Gastroesophageal sphincter (tissue), 4 donors: Measurements from ENCODE around the gene FAM78A. TPM values are rescaled to one million over a fixed set of nuclear protein-coding genes. Genes with fewer than 3 reads are reported as not detected.
"Not testable (repeated sequence)": the region's sequence is repeated elsewhere in the genome, so short reads cannot be mapped to it uniquely, and the experiment has no call there.

Experiments used
- ATAC-seq: fragments of 150-250 bp; one replicate; pipeline ENCODE4 v1.9.1; 2016; ENCODE audit warnings: mild to moderate bottlenecking, moderate library complexity
- H3K27ac ChIP-seq, 4 donors: fragments of 200-600 bp; sonication (generic) in 3 of 4; 1 replicate in 3 of 4; 2 replicates in 1 of 4; pipeline ENCODE4 v1.5.1; 2016 to 2019
- H3K27me3 ChIP-seq: fragments of 200-600 bp; sonication (generic); one replicate; pipeline ENCODE4 v1.5.1; 2019
- H3K36me3 ChIP-seq, 2 donors: fragments of 200-600 bp; sonication (generic); one replicate each; pipeline ENCODE4 v1.5.1; 2019; ENCODE audit warnings: control low read depth in 1 of 2
- H3K4me1 ChIP-seq, 3 donors: fragments of 200-600 bp; sonication (generic); 1 replicate in 2 of 3; 2 replicates in 1 of 3; pipeline ENCODE4 v1.5.1; 2016 to 2019; ENCODE audit warnings: control low read depth in 2 of 3
- H3K4me3 ChIP-seq, 2 donors: fragments of 200-600 bp; sonication (generic); one replicate each; pipeline ENCODE4 v1.5.1; 2019; ENCODE audit warnings: mild to moderate bottlenecking in 1 of 2, moderate library complexity in 1 of 2
- H3K9me3 ChIP-seq, 3 donors: fragments of 200-600 bp; sonication (generic); one replicate each; pipeline ENCODE4 v1.5.1; 2017 to 2019; ENCODE audit warnings: control low read depth in 2 of 3
- EP300 ChIP-seq: sonication (generic); formaldehyde crosslinking; IDR thresholded peaks from one replicate; pipeline ENCODE4 v1.6.1; 2017; ENCODE audit warnings: antibody characterized with exemption, mild to moderate bottlenecking
- POLR2A ChIP-seq, 2 donors: fragments of 450-650 bp; IDR thresholded peaks; one replicate each; pipeline ENCODE4 v1.6.1; 2017; ENCODE audit warnings: antibody characterized with exemption in 2 of 2, mild to moderate bottlenecking in 2 of 2, moderate library complexity in 1 of 2
- POLR2AphosphoS5 ChIP-seq: sonication (generic); formaldehyde crosslinking; IDR thresholded peaks from one replicate; pipeline ENCODE4 v1.6.1; 2017; ENCODE audit warnings: antibody characterized with exemption
- WGBS, 2 donors: methylation state at CpG; one replicate each; pipeline ENCODE4 v1.1.5; 2018; ENCODE audit warnings: low coverage in 1 of 2; 5-methylcytosine and 5-hydroxymethylcytosine counted together
- total RNA-seq, 4 donors: library from RNA; depleted of rRNA; stranded (reverse); fragments of >200 nt; gene quantifications; one replicate each; pipeline ENCODE4 v1.1.0, GENCODE V29; 2016
- TF ChIP-seq, protein P1 (sequence below), 4 experiments: fragments of 200-600 bp in 2 of 4; fragments of 450-650 bp in 2 of 4; sonication (generic) in 1 of 4; IDR thresholded peaks; one replicate each; pipeline ENCODE4 v1.5.1; 2017 to 2019; ENCODE audit warnings: antibody characterized with exemption in 4 of 4, mild to moderate bottlenecking in 2 of 4, moderate library complexity in 2 of 4

The FAM78A gene
- total RNA-seq, 4 donors from 2014 or later = 0.78 to 5.4 (median 2.9) TPM

DNA sequence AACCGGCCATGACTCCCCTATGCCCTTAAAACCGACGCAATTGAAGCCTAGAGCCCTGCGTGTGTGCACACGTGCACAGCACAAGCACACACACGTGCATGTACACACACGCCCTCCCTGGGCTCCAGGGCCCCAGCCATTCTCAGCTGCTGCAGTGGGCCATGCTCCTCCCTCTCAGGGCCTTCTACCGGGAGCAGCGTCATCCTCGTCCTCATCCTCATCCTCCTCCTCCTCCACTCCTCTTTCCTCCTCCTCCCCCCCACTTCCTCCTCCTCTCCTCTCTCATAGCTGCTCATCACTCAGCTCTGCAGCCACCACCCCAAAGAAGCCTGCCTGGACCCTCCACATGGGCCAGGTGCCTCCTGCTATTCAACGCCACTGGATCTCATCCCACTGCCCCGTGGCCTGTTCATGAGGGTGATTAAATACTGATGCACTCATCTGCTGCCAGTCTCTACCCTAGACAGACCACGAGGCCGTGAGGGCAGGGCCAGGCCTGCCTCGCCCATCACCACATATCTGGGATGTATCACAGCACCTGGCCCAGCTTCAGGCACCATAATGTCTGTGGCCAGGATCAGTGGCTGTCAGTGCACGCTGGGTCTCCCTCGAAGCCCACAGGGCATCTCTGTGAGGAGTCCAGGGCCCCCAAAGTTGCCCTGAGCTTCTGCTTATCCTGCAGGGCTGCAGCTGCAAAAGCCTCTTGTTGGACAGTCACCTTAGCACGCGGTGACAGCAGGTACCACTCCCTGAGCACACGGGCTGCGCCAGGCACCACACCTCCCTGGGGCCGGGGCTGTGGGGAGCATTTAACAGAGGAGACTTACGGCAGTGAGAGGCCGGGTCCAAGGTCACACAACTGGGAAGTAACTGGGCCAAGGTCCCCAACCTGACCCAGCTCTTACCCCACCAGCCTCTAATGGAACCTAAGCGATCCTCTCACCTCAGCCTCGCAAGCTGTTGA, 9.8 kb downstream of the FAM78A start:
- H3K4me1 ChIP-seq = peaks cover 0 to 9% (median 0%) of the 10 kb centered on the region in 3 donors
- ATAC-seq = no peak
- 70 to 80% methylated on average over 8 to 11 of the region's 26 CpGs for WGBS, 2 donors

DNA sequence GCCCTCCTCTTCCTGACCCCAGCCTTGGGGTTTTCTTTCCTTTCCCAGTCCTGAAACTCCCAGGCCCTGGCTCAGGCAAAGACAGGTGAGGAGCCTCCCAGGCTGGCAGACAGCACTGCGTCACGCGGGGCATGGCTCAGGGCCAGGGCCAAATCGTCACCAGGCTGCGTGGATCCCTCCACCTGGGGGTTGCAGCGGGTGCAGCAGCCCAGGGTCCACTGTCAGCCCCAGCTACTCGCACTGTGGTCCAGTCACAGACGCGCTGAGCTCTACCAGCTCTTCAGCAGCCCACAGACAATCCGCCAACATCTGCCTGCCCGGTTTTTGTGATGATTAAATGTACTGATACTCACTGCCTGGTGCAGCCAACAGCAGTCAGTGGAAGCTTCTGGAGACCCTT, 12.1 kb downstream of the FAM78A start:
- ATAC-seq = no peak
- WGBS, 2 donors = 97% methylated on average over 5 of the region's 11 CpGs; no CpG with 5 or more reads in 1 of the 2 donors
- H3K4me1 ChIP-seq = peaks cover 0 to 6% (median 0%) of the 10 kb centered on the region in 3 donors

More for the DNA sequence above, 9.8 kb downstream of the FAM78A start:
- Histone ChIP-seq H3K27ac (no peak overlapping the region), H3K4me3 (no peak overlapping the region), H3K9me3 (no peaks in the 10 kb centered on the region), H3K36me3 (peaks cover 0 to 3% of the 10 kb centered on the region in 2 donors), H3K27me3 (no peaks in the 10 kb centered on the region)
- TF ChIP-seq POLR2AphosphoS5 (no peak), POLR2A (IDR thresholded peaks at IDR 0.05) (no peak), EP300 (no peak)
- TF ChIP-seq, protein P1, sequence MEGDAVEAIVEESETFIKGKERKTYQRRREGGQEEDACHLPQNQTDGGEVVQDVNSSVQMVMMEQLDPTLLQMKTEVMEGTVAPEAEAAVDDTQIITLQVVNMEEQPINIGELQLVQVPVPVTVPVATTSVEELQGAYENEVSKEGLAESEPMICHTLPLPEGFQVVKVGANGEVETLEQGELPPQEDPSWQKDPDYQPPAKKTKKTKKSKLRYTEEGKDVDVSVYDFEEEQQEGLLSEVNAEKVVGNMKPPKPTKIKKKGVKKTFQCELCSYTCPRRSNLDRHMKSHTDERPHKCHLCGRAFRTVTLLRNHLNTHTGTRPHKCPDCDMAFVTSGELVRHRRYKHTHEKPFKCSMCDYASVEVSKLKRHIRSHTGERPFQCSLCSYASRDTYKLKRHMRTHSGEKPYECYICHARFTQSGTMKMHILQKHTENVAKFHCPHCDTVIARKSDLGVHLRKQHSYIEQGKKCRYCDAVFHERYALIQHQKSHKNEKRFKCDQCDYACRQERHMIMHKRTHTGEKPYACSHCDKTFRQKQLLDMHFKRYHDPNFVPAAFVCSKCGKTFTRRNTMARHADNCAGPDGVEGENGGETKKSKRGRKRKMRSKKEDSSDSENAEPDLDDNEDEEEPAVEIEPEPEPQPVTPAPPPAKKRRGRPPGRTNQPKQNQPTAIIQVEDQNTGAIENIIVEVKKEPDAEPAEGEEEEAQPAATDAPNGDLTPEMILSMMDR (IDR thresholded peaks at IDR 0.05) = no peak

DNA sequence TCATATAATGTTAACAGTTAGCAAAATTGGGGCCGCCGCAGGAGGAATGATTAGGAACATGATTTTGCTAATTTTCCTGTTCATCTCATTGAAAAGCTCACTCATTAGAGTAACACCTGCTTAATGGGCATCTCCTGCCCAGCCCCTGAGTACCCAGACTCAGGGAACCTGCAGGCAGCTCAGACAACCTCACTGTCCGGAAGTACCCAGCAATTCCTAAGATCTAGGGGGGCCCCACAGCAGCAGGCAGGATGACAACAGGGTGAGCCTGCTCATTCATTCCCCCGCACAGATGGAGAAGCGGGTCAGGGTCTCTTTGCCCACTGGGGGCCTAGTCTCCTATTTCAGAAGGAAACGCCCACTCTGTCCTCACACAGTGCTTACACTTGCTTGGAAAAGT, 12.6 kb downstream of the FAM78A start:
- H3K27me3 ChIP-seq = no peaks in the 10 kb centered on the region
- H3K4me1 ChIP-seq = peaks cover 0 to 6% (median 0%) of the 10 kb centered on the region in 3 donors
- H3K36me3 ChIP-seq = peaks cover 0 to 26% of the 10 kb centered on the region in 2 donors
- no peak overlapping the region for H3K4me3 ChIP-seq
- no peaks in the 10 kb centered on the region for H3K9me3 ChIP-seq
- ATAC-seq = no peak
- no peak for TF ChIP-seq POLR2AphosphoS5
- TF ChIP-seq, protein P1 (IDR thresholded peaks at IDR 0.05) = no peak
- no peak for TF ChIP-seq POLR2A (IDR thresholded peaks at IDR 0.05)
- no peak for TF ChIP-seq EP300
- WGBS, 2 donors = 86 to 96% methylated on average over 2 of the region's 6 CpGs
- no peak overlapping the region for H3K27ac ChIP-seq

More for the DNA sequence above, 12.1 kb downstream of the FAM78A start:
- H3K4me3 ChIP-seq = no peak overlapping the region
- H3K36me3 ChIP-seq = peaks cover 0 to 26% of the 10 kb centered on the region in 2 donors
- TF ChIP-seq, protein P1 (IDR thresholded peaks at IDR 0.05) = no peak
- TF ChIP-seq POLR2A (IDR thresholded peaks at IDR 0.05) (no peak), EP300 (no peak), POLR2AphosphoS5 (no peak)
- no peaks in the 10 kb centered on the region for H3K27me3 ChIP-seq
- H3K27ac ChIP-seq = no peak overlapping the region
- no peaks in the 10 kb centered on the region for H3K9me3 ChIP-seq

DNA sequence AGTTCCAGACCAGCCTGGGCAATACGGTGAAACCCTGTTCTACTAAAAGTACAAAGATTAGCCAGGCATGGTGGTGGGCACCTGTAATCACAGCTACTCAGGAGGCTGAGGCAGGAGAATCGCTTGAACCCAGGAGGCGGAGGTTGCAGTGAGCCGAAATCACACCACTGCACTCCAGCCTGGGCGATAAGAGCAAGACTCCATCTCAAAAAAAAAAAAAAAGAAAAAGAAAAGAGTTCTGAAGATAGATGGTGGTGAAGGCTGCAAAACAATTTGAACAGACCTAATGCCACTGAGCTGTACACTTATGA, 13.3 kb downstream of the FAM78A start:
- not testable (repeated sequence) for H3K9me3 ChIP-seq, H3K4me1 ChIP-seq, H3K27ac ChIP-seq, ATAC-seq, H3K4me3 ChIP-seq, H3K27me3 ChIP-seq
- WGBS, 2 donors = 86 to 89% methylated on average over 1 to 4 of the region's 5 CpGs
- peaks cover 0 to 26% of the 10 kb centered on the region in 2 donors for H3K36me3 ChIP-seq

DNA sequence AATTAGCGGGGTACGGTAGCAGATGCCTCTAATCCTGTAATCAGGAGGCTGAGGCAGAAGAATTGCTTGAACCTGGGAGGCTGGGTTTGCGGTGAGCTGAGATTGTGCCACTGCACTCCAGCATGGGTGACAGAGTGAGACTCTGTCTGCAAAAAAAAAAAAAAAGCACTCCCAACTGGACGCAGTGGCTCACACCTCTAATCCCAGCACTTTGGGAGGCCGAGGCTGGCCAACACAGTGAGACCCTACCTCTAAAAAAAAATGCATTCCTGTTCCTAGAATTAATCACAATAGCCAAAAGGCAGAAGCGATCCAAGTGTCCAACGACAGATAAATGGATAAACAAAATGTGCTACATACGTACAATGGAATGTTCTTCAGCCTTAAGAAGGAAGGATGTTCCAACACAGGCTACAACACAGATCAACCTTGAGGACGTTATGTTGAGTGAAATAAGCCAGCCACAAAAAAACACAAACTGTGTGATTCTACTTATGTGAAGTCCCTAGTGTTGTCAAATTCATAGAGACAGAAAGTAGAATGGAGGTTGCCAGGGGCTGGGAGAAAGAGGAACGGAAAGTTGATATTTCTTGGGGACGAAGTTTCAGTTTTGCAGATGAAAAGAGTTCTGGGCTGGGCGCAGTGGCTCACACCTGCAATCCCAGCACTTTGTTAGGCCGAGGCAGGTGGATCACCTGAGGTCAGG, 13.8 kb downstream of the FAM78A start:
- no peak for ATAC-seq
- WGBS, 2 donors = 61 to 74% methylated on average over 12 to 13 of the region's 13 CpGs
- Histone ChIP-seq H3K36me3 (peaks cover 0 to 26% of the 10 kb centered on the region in 2 donors), H3K4me1 (peaks cover 0 to 6% (median 0%) of the 10 kb centered on the region in 3 donors), H3K27me3 (no peaks in the 10 kb centered on the region), H3K9me3 (no peaks in the 10 kb centered on the region), H3K4me3 (no peak overlapping the region), H3K27ac (no peak overlapping the region)
- no peak for TF ChIP-seq POLR2A (IDR thresholded peaks at IDR 0.05)
- no peak for TF ChIP-seq EP300
- TF ChIP-seq, protein P1 (IDR thresholded peaks at IDR 0.05) = no peak
- no peak for TF ChIP-seq POLR2AphosphoS5
